GM23338 (cell line): ENCODE measurements around the gene ISCU. TPM values are rescaled to one million over a fixed set of nuclear protein-coding genes. Genes with fewer than 3 reads are reported as not detected.

Experiments
- ATAC-seq: fragments of 200-7000 bp; cut with Tn5 transposase; 3 replicates; pipeline ENCODE4 v1.9.1; 2020
- DNase-seq: peaks from one replicate; pipeline ENCODE4 v3.0.0-alpha.2; 2015; ENCODE audit warnings: low spot score
- H2AFZ ChIP-seq: fragments of 200-600 bp; sonication (generic); 2 replicates; pipeline ENCODE4 v1.8.0; 2016; ENCODE audit warnings: antibody characterized with exemption, mild to moderate bottlenecking, moderate library complexity
- H3F3A ChIP-seq: fragments of 200-600 bp; sonication (generic); replicated peaks from 2 replicates; pipeline ENCODE4 v1.8.0; 2017; ENCODE audit warnings: antibody characterized with exemption, mixed run types, low read depth
- H3K27ac ChIP-seq: fragments of 200-600 bp; sonication (generic); 2 replicates; pipeline ENCODE4 v1.6.1; 2016; ENCODE audit warnings: low read depth
- H3K27me3 ChIP-seq: fragments of 200-600 bp; sonication (generic); 2 replicates; pipeline ENCODE4 v1.8.0; 2016; ENCODE audit warnings: mild to moderate bottlenecking, mixed run types, moderate library complexity; ENCODE audit not compliant: insufficient read depth
- H3K36me3 ChIP-seq: fragments of 200-600 bp; sonication (generic); 2 replicates; pipeline ENCODE4 v1.8.0; 2016; ENCODE audit warnings: mild to moderate bottlenecking; ENCODE audit not compliant: insufficient read depth
- H3K4me1 ChIP-seq: fragments of 200-600 bp; sonication (generic); 2 replicates; pipeline ENCODE4 v1.8.0; 2016; ENCODE audit warnings: mild to moderate bottlenecking, moderate library complexity; ENCODE audit not compliant: insufficient read depth
- H3K4me2 ChIP-seq: fragments of 200-600 bp; sonication (generic); 2 replicates; pipeline ENCODE4 v1.7.1; 2017; ENCODE audit warnings: mixed run types
- H3K4me3 ChIP-seq: fragments of 200-600 bp; sonication (generic); 2 replicates; pipeline ENCODE4 v1.6.1; 2016; ENCODE audit warnings: mixed run types
- H3K79me2 ChIP-seq: fragments of 200-600 bp; sonication (generic); replicated peaks from 2 replicates; pipeline ENCODE4 v1.8.0; 2017; ENCODE audit warnings: mild to moderate bottlenecking; ENCODE audit not compliant: insufficient read depth
- H3K9me2 ChIP-seq: fragments of 200-600 bp; sonication (generic); 2 replicates; pipeline ENCODE4 v1.8.0; 2017; ENCODE audit not compliant: insufficient read depth
- H4K20me1 ChIP-seq: fragments of 200-600 bp; sonication (generic); replicated peaks from 2 replicates; pipeline ENCODE4 v1.8.0; 2017; ENCODE audit warnings: mild to moderate bottlenecking; ENCODE audit not compliant: insufficient read depth
- H3K27ac Mint-ChIP-seq: 2 replicates; pipeline ENCODE4 v1.8.0; 2020; ENCODE audit warnings: inconsistent platforms, mild to moderate bottlenecking, moderate library complexity, mixed read lengths
- H3K27me3 Mint-ChIP-seq: 3 replicates; pipeline ENCODE4 v1.8.0; 2022; ENCODE audit warnings: low read depth, mild to moderate bottlenecking, moderate library complexity, mixed read lengths, inconsistent platforms; ENCODE audit not compliant: insufficient read depth, poor library complexity
- H3K36me3 Mint-ChIP-seq: 3 replicates; pipeline ENCODE4 v1.8.0; 2021; ENCODE audit warnings: low read depth, mild to moderate bottlenecking, inconsistent platforms, moderate library complexity, mixed read lengths
- H3K4me1 Mint-ChIP-seq: 3 replicates; pipeline ENCODE4 v1.8.0; 2020; ENCODE audit warnings: mild to moderate bottlenecking, inconsistent platforms, mixed read lengths
- H3K4me3 Mint-ChIP-seq: 3 replicates; pipeline ENCODE4 v1.8.0; 2021; ENCODE audit warnings: moderate library complexity, mild to moderate bottlenecking, inconsistent platforms, mixed read lengths
- H3K9me3 Mint-ChIP-seq: 3 replicates; pipeline ENCODE4 v1.8.0; 2020; ENCODE audit warnings: moderate library complexity, mild to moderate bottlenecking, inconsistent platforms, mixed read lengths
- CREB1 ChIP-seq: fragments of 250-450 bp; sonication (Bioruptor Pico); IDR thresholded peaks from 2 replicates; pipeline ENCODE4 v1.5.0; 2020; ENCODE audit warnings: low read depth, mild to moderate bottlenecking, moderate library complexity
- EZH2 ChIP-seq: fragments of 200-600 bp; sonication (generic); IDR thresholded peaks from one replicate; pipeline ENCODE4 v1.8.0; 2017; ENCODE audit warnings: antibody characterized with exemption, mild to moderate bottlenecking, low read depth; ENCODE audit not compliant: unreplicated experiment
- EZH2phosphoT487 ChIP-seq: fragments of 200-600 bp; sonication (generic); IDR thresholded peaks from one replicate; pipeline ENCODE4 v1.8.1; 2018; ENCODE audit warnings: antibody characterized with exemption; ENCODE audit not compliant: unreplicated experiment
- JUNB ChIP-seq: IDR thresholded peaks from one replicate; pipeline ENCODE4 v1.6.1; 2016; ENCODE audit warnings: antibody characterized with exemption; ENCODE audit not compliant: unreplicated experiment
- NANOG ChIP-seq: IDR thresholded peaks from 2 replicates; pipeline ENCODE4 v1.6.1; 2016; ENCODE audit warnings: antibody characterized with exemption, borderline replicate concordance
- POLR2AphosphoS5 ChIP-seq: IDR thresholded peaks from 2 replicates; pipeline ENCODE4 v1.6.1; 2016; ENCODE audit warnings: antibody characterized with exemption, low read depth
- STAT1 ChIP-seq: IDR thresholded peaks from one replicate; pipeline ENCODE4 v1.6.1; 2016; ENCODE audit warnings: antibody characterized with exemption; ENCODE audit not compliant: unreplicated experiment
- ZNF114 ChIP-seq: fragments of 250-450 bp; sonication (Bioruptor Pico); IDR thresholded peaks from 2 replicates; pipeline ENCODE4 v1.5.0; 2020; ENCODE audit warnings: mild to moderate bottlenecking, moderate library complexity
- ZNF331 ChIP-seq: fragments of 250-450 bp; sonication (Bioruptor Pico); IDR thresholded peaks from 2 replicates; pipeline ENCODE4 v1.5.0; 2020; ENCODE audit warnings: low read depth, mild to moderate bottlenecking, moderate library complexity
- polyA plus RNA-seq: library from polyadenylated mRNA; unstranded; fragments of >200 nt; fragmentation: Nextera tagmentation; extraction: Ambion mirVana; gene quantifications from 2 replicates; pipeline ENCODE4 v1.2.1, GENCODE V29; 2016
- total RNA-seq: library from RNA; depleted of rRNA; stranded (reverse); fragments of >200 nt; shearing (Covaris generic); gene quantifications from 2 replicates; pipeline ENCODE4 v1.2.3, GENCODE V29; 2014
- TF ChIP-seq, protein P1 (sequence below), 2 experiments: fragments of 200-600 bp in 1 of 2; sonication (generic) in 1 of 2; conservative IDR thresholded peaks; 2 replicates each; pipeline versions ENCODE4 v1.5.1 to v1.6.1; 2016 to 2017; ENCODE audit warnings: antibody characterized with exemption in 2 of 2, low read depth in 2 of 2, mild to moderate bottlenecking in 2 of 2, moderate library complexity in 1 of 2
- TF ChIP-seq, protein P2 (sequence below): IDR thresholded peaks from one replicate; pipeline ENCODE4 v1.6.1; 2018; ENCODE audit warnings: antibody characterized with exemption; ENCODE audit not compliant: unreplicated experiment

Gene ISCU
- total and polyA plus RNA-seq, 2 experiments from 2014 or later: 123 to 129 TPM

DNA sequence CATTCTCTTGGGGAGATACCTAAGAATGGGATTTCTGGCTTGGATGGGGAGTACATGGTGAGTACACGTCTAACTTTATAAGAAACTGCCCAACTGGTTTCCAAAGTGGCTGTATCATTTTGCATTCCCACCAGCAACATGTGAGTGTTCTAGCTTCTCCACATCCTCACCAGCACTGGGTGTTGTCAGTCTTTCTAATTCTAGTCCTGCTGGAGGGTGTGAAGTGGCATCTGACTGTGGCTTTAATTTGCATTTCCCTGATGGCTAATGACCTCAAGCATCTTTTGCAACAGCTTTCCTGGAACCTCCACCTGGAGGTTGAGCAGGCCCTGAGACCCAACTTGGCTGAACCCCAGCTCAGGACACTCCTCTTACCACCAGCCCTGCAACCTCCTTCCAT, 53.5 kb downstream of the ISCU start:
- Histone ChIP-seq H3K9me2 (no peaks in the 10 kb centered on the region), H3F3A (0 out of 2 replicates have a peak, but pooled peaks cover 3% of the 10 kb centered on the region), H3K27ac (no peak overlapping the region), H3K27me3 (no peaks in the 10 kb centered on the region), H3K79me2 (no peaks in the 10 kb centered on the region), H3K36me3 (no peaks in the 10 kb centered on the region), H3K4me2 (no peak overlapping the region), H4K20me1 (no peaks in the 10 kb centered on the region), H2AFZ (no peak overlapping the region), H3K4me1 (peaks cover 3% of the 10 kb centered on the region; the same call in 1 of the 2 replicates), H3K4me3 (no peak overlapping the region)
- Mint-ChIP-seq H3K27ac (no peak overlapping the region), H3K4me1 (peaks cover 20% of the 10 kb centered on the region), H3K27me3 (peaks cover 9% of the 10 kb centered on the region), H3K9me3 (peaks cover 7% of the 10 kb centered on the region), H3K36me3 (peaks cover 3% of the 10 kb centered on the region; the same call in 1 of the 3 replicates), H3K4me3 (no peak overlapping the region)
- TF ChIP-seq STAT1 (no peak), JUNB (no peak), ZNF114 (CRISPR knock-in tag) (no peak), CREB1 (CRISPR knock-in tag) (no peak), NANOG (no peak)
- TF ChIP-seq, protein P1, sequence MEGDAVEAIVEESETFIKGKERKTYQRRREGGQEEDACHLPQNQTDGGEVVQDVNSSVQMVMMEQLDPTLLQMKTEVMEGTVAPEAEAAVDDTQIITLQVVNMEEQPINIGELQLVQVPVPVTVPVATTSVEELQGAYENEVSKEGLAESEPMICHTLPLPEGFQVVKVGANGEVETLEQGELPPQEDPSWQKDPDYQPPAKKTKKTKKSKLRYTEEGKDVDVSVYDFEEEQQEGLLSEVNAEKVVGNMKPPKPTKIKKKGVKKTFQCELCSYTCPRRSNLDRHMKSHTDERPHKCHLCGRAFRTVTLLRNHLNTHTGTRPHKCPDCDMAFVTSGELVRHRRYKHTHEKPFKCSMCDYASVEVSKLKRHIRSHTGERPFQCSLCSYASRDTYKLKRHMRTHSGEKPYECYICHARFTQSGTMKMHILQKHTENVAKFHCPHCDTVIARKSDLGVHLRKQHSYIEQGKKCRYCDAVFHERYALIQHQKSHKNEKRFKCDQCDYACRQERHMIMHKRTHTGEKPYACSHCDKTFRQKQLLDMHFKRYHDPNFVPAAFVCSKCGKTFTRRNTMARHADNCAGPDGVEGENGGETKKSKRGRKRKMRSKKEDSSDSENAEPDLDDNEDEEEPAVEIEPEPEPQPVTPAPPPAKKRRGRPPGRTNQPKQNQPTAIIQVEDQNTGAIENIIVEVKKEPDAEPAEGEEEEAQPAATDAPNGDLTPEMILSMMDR (conservative IDR thresholded peaks at IDR 0.05; ENCODE audit: low read depth in 2 of 2): no peak
- DNase-seq (no peak), ATAC-seq (no peak)

DNA sequence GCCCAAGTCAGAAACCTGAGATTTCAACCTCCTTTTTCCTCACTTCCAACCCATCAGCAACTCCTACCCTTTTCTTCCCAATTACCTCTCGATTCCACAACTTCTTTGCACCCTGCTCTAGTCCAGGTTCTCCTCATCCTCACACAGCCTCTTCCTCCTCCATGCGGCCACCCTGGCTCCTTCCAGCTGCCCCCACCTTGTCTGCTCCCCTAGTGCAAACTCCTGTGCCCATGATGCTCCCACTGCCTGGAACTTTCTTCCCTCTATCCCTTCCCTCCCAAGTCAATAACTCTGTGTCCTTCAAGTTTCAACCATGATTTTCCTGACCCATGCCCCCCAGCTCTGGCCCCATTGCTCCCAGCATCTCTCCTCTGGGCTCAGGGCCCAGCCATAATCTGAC, 54.0 kb downstream of the ISCU start:
- Mint-ChIP-seq H3K27me3 (peaks cover 9% of the 10 kb centered on the region), H3K9me3 (peaks cover 7% of the 10 kb centered on the region), H3K27ac (no peak overlapping the region), H3K4me3 (no peak overlapping the region), H3K36me3 (peaks cover 3% of the 10 kb centered on the region; the same call in 1 of the 3 replicates), H3K4me1 (peaks cover 20% of the 10 kb centered on the region)
- no peak overlapping the region for H2AFZ ChIP-seq
- no peak overlapping the region for H3K4me2 ChIP-seq
- no peak for ATAC-seq
- H3K27me3 ChIP-seq: no peaks in the 10 kb centered on the region
- H3K79me2 ChIP-seq: no peaks in the 10 kb centered on the region
- no peak for DNase-seq
- H3F3A ChIP-seq: 0 out of 2 replicates have a peak, but pooled peaks cover 3% of the 10 kb centered on the region
- no peaks in the 10 kb centered on the region for H4K20me1 ChIP-seq
- H3K36me3 ChIP-seq: no peaks in the 10 kb centered on the region
- H3K4me1 ChIP-seq: peaks cover 3% of the 10 kb centered on the region; the same call in 1 of the 2 replicates
- TF ChIP-seq POLR2AphosphoS5 (no peak), EZH2 (no peak), EZH2phosphoT487 (no peak), JUNB (no peak), ZNF331 (CRISPR knock-in tag) (no peak), CREB1 (CRISPR knock-in tag) (no peak)
- TF ChIP-seq, protein P2, sequence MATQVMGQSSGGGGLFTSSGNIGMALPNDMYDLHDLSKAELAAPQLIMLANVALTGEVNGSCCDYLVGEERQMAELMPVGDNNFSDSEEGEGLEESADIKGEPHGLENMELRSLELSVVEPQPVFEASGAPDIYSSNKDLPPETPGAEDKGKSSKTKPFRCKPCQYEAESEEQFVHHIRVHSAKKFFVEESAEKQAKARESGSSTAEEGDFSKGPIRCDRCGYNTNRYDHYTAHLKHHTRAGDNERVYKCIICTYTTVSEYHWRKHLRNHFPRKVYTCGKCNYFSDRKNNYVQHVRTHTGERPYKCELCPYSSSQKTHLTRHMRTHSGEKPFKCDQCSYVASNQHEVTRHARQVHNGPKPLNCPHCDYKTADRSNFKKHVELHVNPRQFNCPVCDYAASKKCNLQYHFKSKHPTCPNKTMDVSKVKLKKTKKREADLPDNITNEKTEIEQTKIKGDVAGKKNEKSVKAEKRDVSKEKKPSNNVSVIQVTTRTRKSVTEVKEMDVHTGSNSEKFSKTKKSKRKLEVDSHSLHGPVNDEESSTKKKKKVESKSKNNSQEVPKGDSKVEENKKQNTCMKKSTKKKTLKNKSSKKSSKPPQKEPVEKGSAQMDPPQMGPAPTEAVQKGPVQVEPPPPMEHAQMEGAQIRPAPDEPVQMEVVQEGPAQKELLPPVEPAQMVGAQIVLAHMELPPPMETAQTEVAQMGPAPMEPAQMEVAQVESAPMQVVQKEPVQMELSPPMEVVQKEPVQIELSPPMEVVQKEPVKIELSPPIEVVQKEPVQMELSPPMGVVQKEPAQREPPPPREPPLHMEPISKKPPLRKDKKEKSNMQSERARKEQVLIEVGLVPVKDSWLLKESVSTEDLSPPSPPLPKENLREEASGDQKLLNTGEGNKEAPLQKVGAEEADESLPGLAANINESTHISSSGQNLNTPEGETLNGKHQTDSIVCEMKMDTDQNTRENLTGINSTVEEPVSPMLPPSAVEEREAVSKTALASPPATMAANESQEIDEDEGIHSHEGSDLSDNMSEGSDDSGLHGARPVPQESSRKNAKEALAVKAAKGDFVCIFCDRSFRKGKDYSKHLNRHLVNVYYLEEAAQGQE: no peak
- H3K4me3 ChIP-seq: no peak overlapping the region
- H3K27ac ChIP-seq: no peak overlapping the region
- H3K9me2 ChIP-seq: no peaks in the 10 kb centered on the region
